OCI-LY3 (cell line): ENCODE results near the gene SLC4A8.

Experiments used
- EZH2phosphoT487 ChIP-seq: fragments of 200-600 bp; shearing (Covaris generic); IDR thresholded peaks from 2 replicates; pipeline ENCODE4 v1.6.1; 2018; ENCODE audit warnings: antibody characterized with exemption, mixed run types, low read depth
- TF ChIP-seq, protein P1 (sequence below): fragments of 200-600, 300-600 bp; sonication (generic); IDR thresholded peaks from 2 replicates; pipeline ENCODE4 v1.5.1; 2014; ENCODE audit warnings: antibody characterized with exemption, low read length, low read depth

DNA sequence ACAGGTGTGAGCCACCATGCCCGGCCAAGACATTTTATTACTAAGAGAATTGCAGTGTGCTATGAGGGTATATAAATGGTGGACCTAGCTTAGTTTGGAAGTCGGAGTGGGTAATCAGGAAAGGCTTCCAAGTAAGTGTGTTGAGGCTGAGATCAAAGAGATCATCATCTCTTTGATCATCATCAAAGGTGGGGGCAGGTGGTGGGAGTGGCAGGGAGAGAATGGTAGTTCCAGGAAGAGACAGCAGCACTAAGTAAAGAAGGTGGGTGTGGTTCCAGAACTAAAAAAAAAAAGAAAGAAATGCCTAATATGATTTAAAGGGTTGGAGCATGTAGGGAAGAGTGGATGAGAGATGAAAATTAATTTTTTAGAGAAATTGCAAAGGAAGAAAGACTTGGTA, 14.7 kb downstream of the SLC4A8 start:
- TF ChIP-seq, protein P1, sequence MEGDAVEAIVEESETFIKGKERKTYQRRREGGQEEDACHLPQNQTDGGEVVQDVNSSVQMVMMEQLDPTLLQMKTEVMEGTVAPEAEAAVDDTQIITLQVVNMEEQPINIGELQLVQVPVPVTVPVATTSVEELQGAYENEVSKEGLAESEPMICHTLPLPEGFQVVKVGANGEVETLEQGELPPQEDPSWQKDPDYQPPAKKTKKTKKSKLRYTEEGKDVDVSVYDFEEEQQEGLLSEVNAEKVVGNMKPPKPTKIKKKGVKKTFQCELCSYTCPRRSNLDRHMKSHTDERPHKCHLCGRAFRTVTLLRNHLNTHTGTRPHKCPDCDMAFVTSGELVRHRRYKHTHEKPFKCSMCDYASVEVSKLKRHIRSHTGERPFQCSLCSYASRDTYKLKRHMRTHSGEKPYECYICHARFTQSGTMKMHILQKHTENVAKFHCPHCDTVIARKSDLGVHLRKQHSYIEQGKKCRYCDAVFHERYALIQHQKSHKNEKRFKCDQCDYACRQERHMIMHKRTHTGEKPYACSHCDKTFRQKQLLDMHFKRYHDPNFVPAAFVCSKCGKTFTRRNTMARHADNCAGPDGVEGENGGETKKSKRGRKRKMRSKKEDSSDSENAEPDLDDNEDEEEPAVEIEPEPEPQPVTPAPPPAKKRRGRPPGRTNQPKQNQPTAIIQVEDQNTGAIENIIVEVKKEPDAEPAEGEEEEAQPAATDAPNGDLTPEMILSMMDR: no peak
- no peak for TF ChIP-seq EZH2phosphoT487
